ENCODE results near the gene SUN1. TPM values are rescaled to one million over a fixed set of nuclear protein-coding genes. Genes with fewer than 3 reads are reported as not detected.

Gene SUN1
- polyA plus RNA-seq, 1 of the 3 experiments (the other 2 are of a cell fraction): 369 TPM

DNA sequence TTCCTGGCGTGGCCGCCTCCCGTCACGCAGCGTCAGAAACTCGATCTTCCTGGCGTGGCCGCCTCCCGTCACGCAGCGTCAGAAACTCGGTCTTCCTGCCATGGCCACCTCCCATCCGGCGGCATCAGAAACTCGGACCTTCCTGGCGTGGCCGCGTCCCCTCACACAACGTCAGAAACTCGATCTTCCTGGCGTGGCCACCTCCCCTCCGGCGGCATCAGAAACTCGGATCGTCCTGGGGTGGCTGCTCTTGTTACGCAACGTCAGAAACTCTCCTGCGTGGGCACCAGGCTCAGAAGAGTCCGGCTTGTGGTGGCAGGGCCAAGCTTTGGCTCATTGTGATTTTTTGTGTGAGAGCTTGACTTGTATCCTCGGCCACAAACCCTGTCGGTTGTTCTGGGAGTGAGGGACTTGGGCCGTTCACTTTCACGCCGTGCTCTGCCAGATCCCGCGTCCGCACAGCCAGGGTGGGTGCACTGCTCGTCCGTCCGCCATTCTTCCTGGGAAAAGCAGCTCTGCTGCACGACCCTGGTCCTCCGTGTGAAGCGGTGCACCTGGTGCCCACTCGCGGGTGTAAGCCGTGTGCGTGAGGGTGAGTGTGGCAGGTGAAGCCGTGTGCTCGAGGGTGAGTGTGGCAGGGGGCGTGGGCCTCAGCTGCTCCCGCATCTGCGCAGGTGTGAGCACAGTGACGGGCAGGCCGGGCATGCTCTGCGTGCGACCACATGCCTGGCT lies 49.4 kb upstream of the SUN1 start:
- peaks cover 43 to 65% of the 10 kb centered on the region in 2 experiments for H3K36me3 ChIP-seq (replicated peaks in 1 of 2; ENCODE audit: control insufficient read depth in 1 of 2, insufficient read depth in 2 of 2, low read length in 1 of 2)
- 97% methylated on average over 56 of the region's 56 CpGs for WGBS (ENCODE audit: low lambda C conversion rate)
- POLR2A ChIA-PET: no interaction called here
- H3K27me3 ChIP-seq (ENCODE audit: insufficient read depth): no peaks in the 10 kb centered on the region
- no peaks in the 10 kb centered on the region; the same call in 1 of the 2 replicates for H3K79me2 ChIP-seq (ENCODE audit: insufficient read depth)
- H3F3A ChIP-seq (replicated peaks; ENCODE audit: insufficient read depth): peaks cover 24% of the 10 kb centered on the region
- DNase-seq: no peak
- peaks cover 25% of the 10 kb centered on the region in 2 experiments for H3K4me1 ChIP-seq (ENCODE audit: control insufficient read depth in 1 of 2, insufficient read depth in 2 of 2, low read depth in 1 of 2, low read length in 1 of 2)
- H4K20me1 ChIP-seq (ENCODE audit: insufficient read depth): no peaks in the 10 kb centered on the region
- no peaks in the 10 kb centered on the region for H3K9me3 ChIP-seq
- no peak overlapping the region for H3K4me2 ChIP-seq
- no peak overlapping the region for H3K9ac ChIP-seq
- CTCF ChIA-PET: interaction anchor here (0.6 to 2.5 kb wide), 4 partner anchors 90 to 461 kb away, joined by 3 to 27 read pairs (median 5); no protein-coding TSS in a partner anchor
- H3K4me3 ChIP-seq (ENCODE audit: low read depth in 2 of 2, low read length in 1 of 2): no peak overlapping the region
- no peak overlapping the region for H3K27ac ChIP-seq (ENCODE audit: low read depth in 2 of 2, low read length in 1 of 2)
- TF ChIP-seq FOXJ3 (CRISPR knock-in tag; IDR thresholded peaks at IDR 0.05) (no peak), POLR2AphosphoS5 (IDR thresholded peaks at IDR 0.05; ENCODE audit: low read depth, low read length) (no peak)
- H2AFZ ChIP-seq (ENCODE audit: low read depth): no peak overlapping the region
- no peaks in the 10 kb centered on the region for H3K9me2 ChIP-seq

DNA sequence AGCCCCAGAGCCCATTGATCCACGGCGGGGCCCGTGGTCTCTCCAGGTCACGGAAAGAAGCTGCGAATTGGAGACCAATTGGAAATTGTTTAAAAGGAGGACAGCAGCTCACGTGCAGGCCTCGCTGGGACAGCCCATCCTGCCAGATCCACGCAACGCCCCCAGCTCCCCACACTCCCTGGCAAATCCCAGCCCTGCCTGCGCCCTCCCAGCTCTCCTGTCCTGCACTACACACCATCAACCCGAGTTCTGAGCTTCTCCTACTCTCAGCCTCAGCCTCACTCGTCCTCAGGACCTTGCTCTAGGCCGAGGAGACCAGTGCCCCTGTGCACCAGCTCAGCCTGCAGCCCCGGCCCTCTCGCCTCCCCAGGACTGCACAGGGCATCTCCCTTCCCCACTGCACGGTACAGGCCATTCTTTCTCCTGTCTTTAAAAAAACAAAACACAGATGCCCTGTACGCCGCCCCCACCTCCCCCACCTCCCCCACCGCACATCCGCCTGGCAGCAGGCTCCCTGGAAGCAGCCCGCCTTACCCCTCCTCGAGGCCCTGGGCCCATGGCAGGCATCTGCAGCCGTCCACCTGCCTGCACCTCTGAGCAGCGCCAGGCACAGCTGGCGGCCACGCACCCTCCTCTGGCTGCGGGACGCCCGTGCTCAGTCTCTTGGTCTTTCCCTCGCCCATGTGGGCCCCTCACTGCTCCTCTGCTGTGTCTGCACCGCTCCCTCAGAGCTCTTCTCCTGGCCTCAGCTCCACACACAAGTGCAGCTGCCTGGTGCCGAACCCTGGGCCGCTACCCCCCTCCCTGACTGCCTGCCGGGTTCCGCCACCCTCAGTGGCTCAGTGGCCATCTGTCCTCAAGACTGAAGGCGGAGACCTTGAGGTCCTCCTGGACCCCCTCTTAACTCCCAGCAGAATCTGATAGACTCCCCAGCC lies 48.5 kb upstream of the SUN1 start:
- no peak overlapping the region for H3K4me2 ChIP-seq
- ChIA-PET POLR2A (no interaction called here), CTCF (interaction anchor here (0.6 to 2.5 kb wide), 5 partner anchors 15 to 462 kb away, joined by 3 to 27 read pairs (median 3); no protein-coding TSS in a partner anchor)
- no peaks in the 10 kb centered on the region; the same call in 1 of the 2 replicates for H3K79me2 ChIP-seq (ENCODE audit: insufficient read depth)
- TF ChIP-seq NRF1 (IDR thresholded peaks at IDR 0.05; ENCODE audit: low read depth, low read length) (no peak), CHD2 (IDR thresholded peaks at IDR 0.05; ENCODE audit: low read length, partially characterized antibody) (no peak), EZH2phosphoT487 (IDR thresholded peaks at IDR 0.05; ENCODE audit: borderline replicate concordance, low read depth) (no peak), SIN3A (IDR thresholded peaks at IDR 0.05; ENCODE audit: borderline replicate concordance, low read depth, low read length) (no peak)
- no peak overlapping the region for H3K9ac ChIP-seq
- H4K20me1 ChIP-seq (ENCODE audit: insufficient read depth): no peaks in the 10 kb centered on the region
- H3K36me3 ChIP-seq (replicated peaks in 1 of 2; ENCODE audit: control insufficient read depth in 1 of 2, insufficient read depth in 2 of 2, low read length in 1 of 2): peaks cover 50 to 63% of the 10 kb centered on the region in 2 experiments
- no peak overlapping the region for H3K4me3 ChIP-seq (ENCODE audit: low read depth in 2 of 2, low read length in 1 of 2)
- H3K27ac ChIP-seq (ENCODE audit: low read depth in 2 of 2, low read length in 1 of 2): no peak overlapping the region
- H3F3A ChIP-seq (replicated peaks; ENCODE audit: insufficient read depth): peaks cover 15% of the 10 kb centered on the region
- no peaks in the 10 kb centered on the region for H3K9me2 ChIP-seq
- no peaks in the 10 kb centered on the region for H3K27me3 ChIP-seq (ENCODE audit: insufficient read depth)
- WGBS (ENCODE audit: low lambda C conversion rate): 90% methylated on average over 32 of the region's 36 CpGs
- DNase-seq: no peak
- H3K9me3 ChIP-seq: no peaks in the 10 kb centered on the region
- H3K4me1 ChIP-seq (ENCODE audit: control insufficient read depth in 1 of 2, insufficient read depth in 2 of 2, low read depth in 1 of 2, low read length in 1 of 2): peaks cover 16 to 18% of the 10 kb centered on the region in 2 experiments
- no peak overlapping the region for H2AFZ ChIP-seq (ENCODE audit: low read depth)

DNA sequence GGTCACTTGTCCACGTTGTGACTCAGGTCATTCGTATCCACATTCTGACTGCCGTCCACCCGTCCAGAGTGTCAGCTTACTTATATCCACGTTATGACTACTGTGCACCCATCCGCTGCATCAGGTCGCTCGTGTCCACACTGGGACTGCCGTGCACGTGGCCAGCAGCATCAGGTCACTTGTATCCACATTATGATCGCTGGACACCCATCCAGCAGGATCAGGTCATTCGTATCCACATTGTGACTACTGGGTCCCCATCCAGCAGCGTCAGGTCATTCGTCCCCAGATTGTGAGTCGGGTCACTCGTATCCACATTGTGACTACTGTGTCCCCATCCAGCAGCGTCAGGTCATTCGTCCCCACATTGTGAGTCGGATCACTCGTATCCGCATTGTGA lies 47.3 kb upstream of the SUN1 start:
- CTCF ChIA-PET: interaction anchor here (1.0 to 7.9 kb wide), 5 partner anchors 12 to 88 kb away, joined by 5 to 103 read pairs (median 27); no protein-coding TSS in a partner anchor
- H3K9me3 ChIP-seq: no peaks in the 10 kb centered on the region
- no peak overlapping the region for H2AFZ ChIP-seq (ENCODE audit: low read depth)
- 95% methylated on average over 21 of the region's 21 CpGs for WGBS (ENCODE audit: low lambda C conversion rate)
- H3K27me3 ChIP-seq (ENCODE audit: insufficient read depth): no peaks in the 10 kb centered on the region
- no peaks in the 10 kb centered on the region for H4K20me1 ChIP-seq (ENCODE audit: insufficient read depth)
- H3K79me2 ChIP-seq (ENCODE audit: insufficient read depth): no peaks in the 10 kb centered on the region; the same call in 1 of the 2 replicates
- DNase-seq: no peak
- POLR2A ChIA-PET: no interaction called here
- H3K4me1 ChIP-seq (ENCODE audit: control insufficient read depth in 1 of 2, insufficient read depth in 2 of 2, low read depth in 1 of 2, low read length in 1 of 2): peaks cover 5 to 6% of the 10 kb centered on the region in 2 experiments; a peak in 1 of 4 replicates
- no peak overlapping the region for H3K9ac ChIP-seq
- peaks cover 51 to 60% of the 10 kb centered on the region in 2 experiments for H3K36me3 ChIP-seq (replicated peaks in 1 of 2; ENCODE audit: control insufficient read depth in 1 of 2, insufficient read depth in 2 of 2, low read length in 1 of 2)
- H3K27ac ChIP-seq (ENCODE audit: low read depth in 2 of 2, low read length in 1 of 2): no peak overlapping the region
- H3K4me3 ChIP-seq (ENCODE audit: low read depth in 2 of 2, low read length in 1 of 2): no peak overlapping the region
- H3F3A ChIP-seq (replicated peaks; ENCODE audit: insufficient read depth): peaks cover 3% of the 10 kb centered on the region
- H3K4me2 ChIP-seq: no peak overlapping the region
- H3K9me2 ChIP-seq: no peaks in the 10 kb centered on the region
- TF ChIP-seq, protein P1, sequence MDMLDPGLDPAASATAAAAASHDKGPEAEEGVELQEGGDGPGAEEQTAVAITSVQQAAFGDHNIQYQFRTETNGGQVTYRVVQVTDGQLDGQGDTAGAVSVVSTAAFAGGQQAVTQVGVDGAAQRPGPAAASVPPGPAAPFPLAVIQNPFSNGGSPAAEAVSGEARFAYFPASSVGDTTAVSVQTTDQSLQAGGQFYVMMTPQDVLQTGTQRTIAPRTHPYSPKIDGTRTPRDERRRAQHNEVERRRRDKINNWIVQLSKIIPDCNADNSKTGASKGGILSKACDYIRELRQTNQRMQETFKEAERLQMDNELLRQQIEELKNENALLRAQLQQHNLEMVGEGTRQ (IDR thresholded peaks at IDR 0.05; ENCODE audit: borderline replicate concordance, low read depth, low read length): no peak
- TF ChIP-seq NRF1 (IDR thresholded peaks at IDR 0.05; ENCODE audit: low read depth, low read length) (no peak), FOXJ3 (CRISPR knock-in tag; IDR thresholded peaks at IDR 0.05) (no peak), EP300 (IDR thresholded peaks at IDR 0.05; ENCODE audit: borderline replicate concordance in 1 of 2, low read depth in 1 of 2, low read length in 1 of 2) (no peak), EZH2phosphoT487 (IDR thresholded peaks at IDR 0.05; ENCODE audit: borderline replicate concordance, low read depth) (no peak), ELF1 (IDR thresholded peaks at IDR 0.05) (no peak)
- TF ChIP-seq, protein P2, sequence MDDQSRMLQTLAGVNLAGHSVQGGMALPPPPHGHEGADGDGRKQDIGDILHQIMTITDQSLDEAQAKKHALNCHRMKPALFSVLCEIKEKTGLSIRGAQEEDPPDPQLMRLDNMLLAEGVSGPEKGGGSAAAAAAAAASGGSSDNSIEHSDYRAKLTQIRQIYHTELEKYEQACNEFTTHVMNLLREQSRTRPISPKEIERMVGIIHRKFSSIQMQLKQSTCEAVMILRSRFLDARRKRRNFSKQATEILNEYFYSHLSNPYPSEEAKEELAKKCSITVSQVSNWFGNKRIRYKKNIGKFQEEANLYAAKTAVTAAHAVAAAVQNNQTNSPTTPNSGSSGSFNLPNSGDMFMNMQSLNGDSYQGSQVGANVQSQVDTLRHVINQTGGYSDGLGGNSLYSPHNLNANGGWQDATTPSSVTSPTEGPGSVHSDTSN (IDR thresholded peaks at IDR 0.05): no peak
